ENCODE data around the gene CAMK2B. TPM values are rescaled to one million over a fixed set of nuclear protein-coding genes. Genes with fewer than 3 reads are reported as not detected.

CAMK2B gene
- polyA plus RNA-seq, 3 donors = 0.13 TPM; not detected in 2

- Mint-ChIP-seq H3K4me3 (no peak overlapping the region), H3K27me3 (ENCODE audit: low read depth in 3 of 3) (peaks cover under 1 to 5% (median 4%) of the 10 kb centered on the region in 3 donors), H3K4me1 (no peaks in the 10 kb centered on the region), H3K36me3 (no peaks in the 10 kb centered on the region), H3K9me3 (no peaks in the 10 kb centered on the region), H3K27ac (no peak overlapping the region)
- Histone ChIP-seq H3K27ac (ENCODE audit: low read depth in 1 of 2, low read length in 2 of 2) (no peak overlapping the region), H3K27me3 (ENCODE audit: control insufficient read depth in 2 of 2, insufficient read depth in 2 of 2, low read length in 2 of 2) (no peaks in the 10 kb centered on the region), H2AFZ (ENCODE audit: insufficient read depth, low read depth, low read length, poor library complexity, severe bottlenecking) (no peak overlapping the region), H3K9ac (ENCODE audit: insufficient read depth, low read length, poor library complexity, severe bottlenecking) (no peak overlapping the region), H3K79me2 (ENCODE audit: insufficient read depth, low read length) (no peaks in the 10 kb centered on the region), H3K4me3 (replicated peaks in 1 of 3; ENCODE audit: low read depth in 2 of 3, low read length in 3 of 3) (no peak overlapping the region), H3K4me2 (replicated peaks; ENCODE audit: extremely low read depth, low read length, poor library complexity, severe bottlenecking) (no peak overlapping the region), H3K4me1 (ENCODE audit: control insufficient read depth in 1 of 2, insufficient read depth in 2 of 2, low read length in 2 of 2) (no peaks in the 10 kb centered on the region), H3K9me3 (replicated peaks in 1 of 2; ENCODE audit: control insufficient read depth in 1 of 2, insufficient read depth in 1 of 2, low read length in 2 of 2) (no peaks in the 10 kb centered on the region), H3K36me3 (replicated peaks in 1 of 2; ENCODE audit: control insufficient read depth in 1 of 2, insufficient read depth in 2 of 2, low read length in 2 of 2) (no peaks in the 10 kb centered on the region), H4K20me1 (ENCODE audit: insufficient read depth, low read length) (no peaks in the 10 kb centered on the region)
- 97% methylated on average over 12 of the region's 12 CpGs for WGBS (ENCODE audit: insufficient coverage)
- TF ChIP-seq CTCF (IDR thresholded peaks at IDR 0.05) = no peak
- intact Hi-C loops (cut with micrococcal nuclease) = no loop called here
- no peak for DNase-seq
Observed at GRCh38 chr7:44231088-44231487, 94.3 kb downstream of the CAMK2B start.

GRCh38 chr7:44230286-44230685 lies 95.1 kb downstream of the CAMK2B start:
- no peak overlapping the region for H3K4me3 Mint-ChIP-seq
- H3K27me3 Mint-ChIP-seq (ENCODE audit: low read depth in 3 of 3) = peaks cover 3 to 5% (median 4%) of the 10 kb centered on the region in 3 donors
- H4K20me1 ChIP-seq (ENCODE audit: insufficient read depth, low read length) = no peaks in the 10 kb centered on the region
- H3K9me3 Mint-ChIP-seq = no peaks in the 10 kb centered on the region
- no peak for DNase-seq
- H3K79me2 ChIP-seq (ENCODE audit: insufficient read depth, low read length) = no peaks in the 10 kb centered on the region
- H3K4me2 ChIP-seq (replicated peaks; ENCODE audit: extremely low read depth, low read length, poor library complexity, severe bottlenecking) = no peak overlapping the region
- TF ChIP-seq CTCF (IDR thresholded peaks at IDR 0.05) = no peak
- WGBS (ENCODE audit: insufficient coverage) = 96% methylated on average over 7 of the region's 7 CpGs
- intact Hi-C loops (cut with micrococcal nuclease) = no loop called here
- no peaks in the 10 kb centered on the region for H3K36me3 Mint-ChIP-seq
- no peak overlapping the region for H3K9ac ChIP-seq (ENCODE audit: insufficient read depth, low read length, poor library complexity, severe bottlenecking)
- no peak overlapping the region for H2AFZ ChIP-seq (ENCODE audit: insufficient read depth, low read depth, low read length, poor library complexity, severe bottlenecking)
- H3K9me3 ChIP-seq (replicated peaks in 1 of 2; ENCODE audit: control insufficient read depth in 1 of 2, insufficient read depth in 1 of 2, low read length in 2 of 2) = no peaks in the 10 kb centered on the region
- H3K27ac Mint-ChIP-seq = no peak overlapping the region
- no peak overlapping the region for H3K4me3 ChIP-seq (replicated peaks in 1 of 3; ENCODE audit: low read depth in 2 of 3, low read length in 3 of 3)
- H3K4me1 ChIP-seq (ENCODE audit: control insufficient read depth in 1 of 2, insufficient read depth in 2 of 2, low read length in 2 of 2) = no peaks in the 10 kb centered on the region
- no peaks in the 10 kb centered on the region for H3K36me3 ChIP-seq (replicated peaks in 1 of 2; ENCODE audit: control insufficient read depth in 1 of 2, insufficient read depth in 2 of 2, low read length in 2 of 2)
- no peak overlapping the region for H3K27ac ChIP-seq (ENCODE audit: low read depth in 1 of 2, low read length in 2 of 2)
- no peaks in the 10 kb centered on the region for H3K4me1 Mint-ChIP-seq
- H3K27me3 ChIP-seq (ENCODE audit: control insufficient read depth in 2 of 2, insufficient read depth in 2 of 2, low read length in 2 of 2) = no peaks in the 10 kb centered on the region

All from CD14-positive monocyte (primary cell).